ENCODE results near the gene CFAP119. TPM values are rescaled to one million over a fixed set of nuclear protein-coding genes. Genes with fewer than 3 reads are reported as not detected.

CFAP119 gene
- polyA plus RNA-seq, 1 of the 3 experiments (the other 2 are of a cell fraction), result 28.4 TPM

GRCh38 chr16:30720694-30721093 is 41.2 kb downstream of the CFAP119 start:
- Histone ChIP-seq H3K4me3 (ENCODE audit: low read depth in 2 of 2, low read length in 1 of 2) (no peak overlapping the region), H3K36me3 (replicated peaks in 1 of 2; ENCODE audit: control insufficient read depth in 1 of 2, insufficient read depth in 2 of 2, low read length in 1 of 2) (peaks cover 74 to 80% of the 10 kb centered on the region in 2 experiments), H3K9me2 (no peaks in the 10 kb centered on the region), H3K9ac (no peak overlapping the region), H3F3A (replicated peaks; ENCODE audit: insufficient read depth) (peaks cover 5% of the 10 kb centered on the region), H3K27ac (ENCODE audit: low read depth in 2 of 2, low read length in 1 of 2) (no peak overlapping the region), H4K20me1 (ENCODE audit: insufficient read depth) (0 out of 2 replicates have a peak, but pooled peaks cover 9% of the 10 kb centered on the region), H3K9me3 (no peaks in the 10 kb centered on the region), H3K4me2 (no peak overlapping the region), H3K79me2 (ENCODE audit: insufficient read depth) (peaks cover 68% of the 10 kb centered on the region), H3K4me1 (ENCODE audit: control insufficient read depth in 1 of 2, insufficient read depth in 2 of 2, low read depth in 1 of 2, low read length in 1 of 2) (no peaks in the 10 kb centered on the region), H3K27me3 (ENCODE audit: insufficient read depth) (no peaks in the 10 kb centered on the region), H2AFZ (ENCODE audit: low read depth) (no peak overlapping the region)
- WGBS (ENCODE audit: low lambda C conversion rate), result 98% methylated on average over 8 of the region's 9 CpGs
- ChIA-PET POLR2A (no interaction called here), CTCF (no interaction called here)
- TF ChIP-seq MXI1 (IDR thresholded peaks at IDR 0.05; ENCODE audit: low read depth, low read length) (no peak), FOXJ3 (CRISPR knock-in tag; IDR thresholded peaks at IDR 0.05) (no peak), RCOR1 (IDR thresholded peaks at IDR 0.05; ENCODE audit: low read length) (no peak), IRF3 (IDR thresholded peaks at IDR 0.05; ENCODE audit: low read depth, low read length) (no peak), RXRA (IDR thresholded peaks at IDR 0.05; ENCODE audit: borderline replicate concordance, low read depth) (no peak), RFX5 (IDR thresholded peaks at IDR 0.05; ENCODE audit: low read length) (no peak), NFIC (IDR thresholded peaks at IDR 0.05; ENCODE audit: borderline replicate concordance) (no peak), NRF1 (IDR thresholded peaks at IDR 0.05; ENCODE audit: low read depth, low read length) (no peak), SIN3A (IDR thresholded peaks at IDR 0.05; ENCODE audit: borderline replicate concordance, low read depth, low read length) (no peak), REST (IDR thresholded peaks at IDR 0.05; ENCODE audit: low read depth, low read length) (no peak), MAX (IDR thresholded peaks at IDR 0.05; ENCODE audit: low read depth) (no peak), JUND (IDR thresholded peaks at IDR 0.05) (no peak), GATA2 (CRISPR knock-in tag; IDR thresholded peaks at IDR 0.05) (no peak), EZH2phosphoT487 (IDR thresholded peaks at IDR 0.05; ENCODE audit: borderline replicate concordance, low read depth) (no peak), CTCF (IDR thresholded peaks at IDR 0.05) (no peak), MEF2A (IDR thresholded peaks at IDR 0.05; ENCODE audit: borderline replicate concordance, low read depth) (no peak), FOXM1 (IDR thresholded peaks at IDR 0.05; ENCODE audit: low read depth) (no peak)
- DNase-seq, result no peak

Data from SK-N-SH (cell line).